GM19351 (cell line): Measurements from ENCODE around the gene CDH22.

Experiments
- ATAC-seq: cut with Tn5 transposase; IDR thresholded peaks from one replicate; pipeline ENCODE4 v1.9.1; 2021; ENCODE audit warnings: mild to moderate bottlenecking, moderate library complexity; ENCODE audit not compliant: unreplicated experiment

The CDH22 gene

DNA sequence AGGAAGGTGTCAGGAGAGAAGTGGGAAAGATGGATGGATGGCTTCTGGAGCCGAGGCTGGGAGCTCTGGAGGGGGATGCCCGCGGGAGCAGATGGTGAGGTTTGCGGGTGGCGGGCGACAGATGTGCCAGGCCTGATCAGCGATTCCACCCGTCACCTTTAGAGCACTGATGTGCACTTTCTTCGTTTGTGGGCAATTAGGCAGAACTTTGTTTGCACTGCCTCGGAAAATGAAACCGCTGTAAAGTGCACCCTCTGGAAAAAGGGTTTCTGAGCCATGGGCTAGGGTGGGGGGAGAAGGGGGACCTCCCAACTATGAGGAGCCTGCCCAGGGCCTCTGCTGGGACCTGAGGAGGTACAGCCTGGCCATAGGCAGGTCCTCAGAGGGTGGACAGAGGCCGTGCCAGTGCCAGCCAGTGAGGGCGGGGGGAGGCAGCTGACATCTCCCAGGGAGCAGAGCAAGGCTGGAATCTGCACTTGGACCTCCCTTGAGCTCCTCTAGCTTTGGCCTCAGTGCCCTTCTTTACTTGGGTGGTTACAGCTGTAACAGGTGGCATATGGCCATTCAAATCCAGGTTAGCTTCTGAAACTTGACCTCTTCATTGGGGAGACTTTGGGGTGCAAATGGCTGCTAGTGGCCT is 131.4 kb downstream of the CDH22 start:
- ATAC-seq, result no peak

DNA sequence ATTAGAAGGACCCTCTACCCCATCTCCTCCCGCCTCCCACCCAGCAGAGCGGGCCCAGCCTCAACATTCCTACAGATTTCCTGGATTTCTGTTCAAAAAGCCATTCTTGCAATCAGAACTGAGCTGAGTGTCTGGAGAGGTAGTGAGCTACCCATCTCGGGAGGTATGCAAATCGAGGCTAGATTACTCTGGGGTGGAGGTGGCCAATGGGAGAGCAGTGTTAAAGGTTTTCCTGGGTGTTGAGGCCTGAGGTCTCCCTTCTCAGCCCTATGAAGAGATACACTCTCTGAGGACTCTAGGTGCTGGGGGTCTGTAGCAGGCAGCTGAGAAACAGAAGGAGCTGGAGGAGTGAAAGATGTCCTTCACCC is 133.2 kb downstream of the CDH22 start:
- no peak for ATAC-seq

DNA sequence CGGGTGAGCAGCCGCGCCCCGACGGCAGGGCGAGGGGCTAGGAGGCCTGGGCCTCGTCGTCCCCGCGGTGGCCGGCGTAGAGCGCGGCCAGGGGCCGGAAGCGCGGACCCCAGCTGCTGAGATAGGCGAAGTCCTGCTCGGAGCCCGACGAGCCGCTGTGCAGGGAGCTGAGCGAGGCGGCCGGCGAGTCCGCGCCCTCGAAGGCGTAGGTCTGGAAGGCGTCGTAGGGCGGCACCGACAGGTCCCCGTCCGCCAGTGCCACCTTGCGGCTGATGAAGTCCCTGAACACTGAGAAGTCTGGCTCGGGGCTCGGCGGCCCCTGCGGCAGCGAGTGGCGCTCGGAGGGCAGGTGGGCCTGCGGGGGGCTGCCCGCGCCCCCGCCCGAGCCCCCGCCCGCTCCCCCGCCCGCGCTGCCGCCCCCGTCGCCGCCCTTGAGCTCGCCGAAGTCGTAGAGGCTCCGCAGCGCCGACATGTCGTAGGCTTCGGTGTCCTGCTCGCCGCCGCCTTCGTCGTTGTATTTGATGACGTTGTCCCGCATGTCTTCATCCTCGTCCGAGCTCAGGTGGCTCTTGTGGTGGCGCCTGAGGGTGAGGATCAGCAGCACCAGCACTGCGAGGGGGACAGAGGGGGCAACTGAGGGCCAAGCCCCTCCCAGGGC is 133.7 kb downstream of the CDH22 start:
- no peak for ATAC-seq

DNA sequence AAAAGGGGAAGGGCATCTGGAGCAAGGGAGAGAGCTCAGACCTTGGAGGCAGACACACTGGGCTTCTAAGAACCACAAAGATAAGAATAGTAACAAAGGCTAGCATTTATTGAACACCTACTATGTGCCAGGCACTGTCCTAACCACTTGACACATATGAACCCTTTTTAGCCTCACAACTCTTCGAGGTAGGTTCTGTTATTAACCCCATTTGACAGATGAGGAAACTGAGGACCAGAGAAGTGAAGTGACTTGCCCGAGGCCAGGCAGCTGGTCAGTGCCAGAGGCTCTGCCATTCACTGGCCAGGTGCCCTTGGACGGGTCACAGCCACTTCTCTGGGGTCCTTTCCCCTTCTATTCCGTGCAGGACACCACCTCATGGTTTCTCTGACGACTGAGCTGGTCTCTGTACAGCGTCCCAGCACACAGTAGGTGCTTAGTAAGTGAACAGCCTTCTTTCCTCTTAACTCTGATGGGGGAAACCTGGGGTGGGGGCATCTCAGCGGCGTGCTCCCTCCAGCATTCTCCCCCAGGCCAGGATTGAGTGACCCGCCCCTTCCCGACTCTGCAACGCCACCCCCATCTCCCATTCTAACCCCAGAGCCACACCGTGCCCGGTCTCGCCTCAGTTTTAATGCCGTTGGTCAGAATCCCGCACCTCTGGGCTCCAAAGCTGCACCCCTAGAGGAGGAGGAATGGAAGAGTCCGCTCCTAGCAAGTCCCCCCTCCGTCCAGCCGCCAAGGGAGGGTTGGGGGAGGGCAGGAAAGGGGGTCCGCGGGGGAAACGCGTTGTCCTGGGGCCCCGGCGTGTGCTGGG is 134.4 kb downstream of the CDH22 start:
- ATAC-seq, result no peak

DNA sequence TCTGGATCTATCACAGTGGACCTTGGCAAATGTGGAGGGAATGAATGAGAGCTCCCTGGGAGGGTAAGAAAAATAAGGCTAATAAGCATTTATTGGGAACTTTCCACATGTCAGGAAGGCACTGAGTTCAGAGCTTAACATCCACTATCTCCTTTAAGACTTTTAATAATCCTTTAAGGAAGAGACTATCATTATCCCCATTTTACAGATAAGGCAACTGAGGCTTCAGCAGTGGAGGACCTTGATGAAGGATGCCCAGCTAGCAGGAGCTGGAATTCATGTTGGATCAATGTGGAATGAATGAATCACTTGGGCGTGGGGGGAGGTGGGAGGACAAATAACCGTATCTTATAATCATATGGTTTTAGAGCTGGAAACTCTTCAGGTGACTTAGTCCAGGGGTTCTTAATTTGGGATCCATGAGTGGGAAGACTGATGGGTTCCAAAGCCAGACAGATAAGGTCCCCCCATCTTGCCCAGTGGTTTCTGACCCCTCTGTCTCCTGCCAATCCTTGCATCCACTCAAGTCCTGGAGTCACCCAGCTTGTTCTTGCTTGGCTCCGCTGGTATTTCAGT is 135.2 kb downstream of the CDH22 start:
- ATAC-seq, result no peak

DNA sequence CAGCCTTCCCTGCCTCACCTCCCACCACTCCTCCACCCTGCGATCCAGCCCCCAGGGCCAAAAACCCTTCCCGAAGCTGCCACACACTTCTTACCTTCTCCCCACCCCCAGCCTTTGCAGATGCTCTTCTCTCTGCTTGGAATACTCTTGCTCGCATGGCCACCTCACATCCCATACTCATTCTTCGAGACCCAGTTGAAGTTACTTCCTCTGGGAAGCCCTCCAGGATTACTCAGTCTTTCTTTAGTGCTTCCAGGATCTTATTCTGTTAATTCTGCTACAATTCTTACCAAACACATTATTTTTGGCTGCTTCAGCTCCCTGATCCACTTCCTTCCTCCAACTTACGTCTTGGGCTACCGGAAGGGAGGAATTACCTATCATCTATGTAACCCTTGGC is 135.8 kb downstream of the CDH22 start:
- ATAC-seq, result no peak

DNA sequence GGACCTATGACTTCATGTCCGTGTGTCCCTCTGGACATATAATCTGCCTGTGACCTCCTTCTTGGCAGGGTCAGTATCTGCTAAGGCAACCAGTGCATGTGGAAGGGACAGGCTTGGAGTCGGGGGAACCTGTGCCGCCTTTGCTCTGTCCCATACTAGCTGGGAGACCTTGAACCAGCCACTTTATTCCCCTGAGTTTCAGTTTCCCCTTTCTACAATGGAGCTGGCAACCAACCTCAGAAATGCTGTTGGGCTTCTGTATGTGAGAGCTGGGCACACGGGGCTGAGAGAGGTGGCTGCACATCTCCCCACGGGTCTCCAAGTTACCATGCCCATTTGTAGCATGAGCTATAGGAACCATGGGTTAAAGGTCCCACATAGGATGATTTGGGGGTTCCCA is 136.4 kb downstream of the CDH22 start:
- no peak for ATAC-seq

DNA sequence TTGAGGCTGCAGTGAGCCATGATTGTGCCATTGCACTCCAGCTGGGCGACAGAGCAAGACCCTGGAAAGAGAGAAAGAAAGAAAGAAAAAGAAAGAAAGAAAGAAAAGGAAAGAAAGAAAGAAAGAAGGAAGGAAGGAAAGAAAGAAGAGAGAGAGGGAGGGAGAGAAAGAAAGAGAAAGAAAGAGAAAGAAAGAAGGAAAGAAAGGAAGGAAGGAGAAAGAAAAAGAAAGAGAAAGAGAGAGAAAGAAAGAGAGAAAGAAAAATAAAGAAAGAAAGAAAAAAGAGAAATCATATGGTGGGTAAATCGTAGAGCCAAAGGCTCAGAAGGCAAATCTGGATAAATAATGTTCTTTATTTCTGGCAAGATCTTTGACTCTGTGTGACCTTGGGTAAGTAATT is 136.8 kb downstream of the CDH22 start:
- ATAC-seq, result no peak

DNA sequence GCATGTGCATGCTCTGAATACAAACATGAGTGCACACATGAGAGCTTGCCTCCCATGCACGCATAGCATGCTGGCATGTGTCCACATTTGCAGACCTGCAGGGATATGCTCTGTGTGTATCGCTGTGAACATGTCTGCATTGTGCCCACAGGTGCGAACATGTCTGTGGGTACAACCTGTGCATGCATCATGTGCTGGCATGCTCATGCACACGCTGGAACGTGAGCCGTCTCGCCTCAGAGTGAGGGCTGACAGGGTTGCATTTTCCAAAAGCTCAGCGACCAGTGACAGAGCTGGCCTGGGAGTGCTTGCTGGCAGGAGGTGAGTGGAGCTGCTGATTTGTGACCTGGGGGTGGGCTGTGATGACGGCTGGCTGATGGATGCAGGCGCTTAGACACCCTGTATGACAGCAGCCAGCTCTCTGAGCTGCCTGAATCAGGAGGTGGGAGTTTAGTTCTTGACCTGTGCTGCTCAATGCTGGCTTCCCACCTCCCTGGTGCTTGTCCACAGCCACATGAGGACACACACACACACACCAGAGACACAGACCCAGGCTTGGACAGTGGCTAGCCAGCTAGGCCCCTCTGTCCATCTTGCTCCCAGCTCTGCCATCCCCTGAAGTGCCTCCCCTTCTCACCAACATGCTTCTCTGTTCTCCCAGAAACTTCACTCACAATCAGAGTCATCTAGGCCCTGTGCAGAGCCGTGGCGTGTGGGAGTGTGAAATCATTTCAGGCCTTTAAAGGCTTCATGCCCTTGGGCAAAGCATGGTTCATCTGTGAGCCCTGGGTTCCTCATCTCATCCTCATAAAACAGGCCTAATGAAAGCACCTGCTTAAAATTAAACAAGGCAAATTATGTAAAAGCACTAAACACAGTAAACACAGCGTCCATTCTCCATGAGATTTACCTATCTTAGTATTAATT is 138.8 kb downstream of the CDH22 start:
- ATAC-seq, result no peak

DNA sequence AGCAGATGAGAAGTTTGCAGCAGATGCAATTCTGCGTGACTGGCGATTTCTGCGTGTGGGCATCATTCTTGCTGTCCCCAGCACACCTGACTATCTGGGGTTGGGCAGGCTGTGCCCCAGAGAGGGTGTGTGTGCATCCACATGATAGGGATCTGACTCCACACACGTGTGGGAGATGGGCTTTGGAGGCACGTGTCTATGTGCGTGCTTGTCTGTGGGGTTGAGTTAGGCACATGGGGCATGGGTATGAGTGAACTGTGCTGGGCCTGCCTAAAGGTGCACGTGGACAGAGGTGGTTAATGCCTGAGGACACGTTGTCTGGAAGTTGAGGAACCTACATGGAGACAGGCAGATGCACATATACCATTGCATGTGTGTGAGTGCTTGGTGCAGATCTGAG is 139.9 kb downstream of the CDH22 start:
- no peak for ATAC-seq

DNA sequence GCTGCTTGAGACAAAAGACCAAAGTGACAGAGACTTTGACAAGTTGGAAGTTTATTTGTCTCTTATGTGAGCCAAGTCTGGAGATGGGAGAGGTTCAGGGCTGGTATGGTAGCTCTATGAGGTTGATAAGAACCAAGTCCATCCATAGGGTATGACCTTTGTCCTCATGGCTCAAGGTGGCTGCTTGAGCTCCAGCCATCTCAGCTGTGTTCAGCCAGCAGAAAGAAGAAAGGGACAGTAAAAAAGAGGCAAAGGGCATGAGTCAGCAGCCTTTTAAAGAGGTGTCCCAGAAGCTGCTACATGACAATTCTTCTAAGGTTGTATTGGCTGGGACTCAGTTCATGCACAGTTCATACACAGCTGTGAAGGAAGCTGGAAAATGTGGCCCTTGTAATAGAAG is 141.2 kb downstream of the CDH22 start:
- ATAC-seq, result no peak

DNA sequence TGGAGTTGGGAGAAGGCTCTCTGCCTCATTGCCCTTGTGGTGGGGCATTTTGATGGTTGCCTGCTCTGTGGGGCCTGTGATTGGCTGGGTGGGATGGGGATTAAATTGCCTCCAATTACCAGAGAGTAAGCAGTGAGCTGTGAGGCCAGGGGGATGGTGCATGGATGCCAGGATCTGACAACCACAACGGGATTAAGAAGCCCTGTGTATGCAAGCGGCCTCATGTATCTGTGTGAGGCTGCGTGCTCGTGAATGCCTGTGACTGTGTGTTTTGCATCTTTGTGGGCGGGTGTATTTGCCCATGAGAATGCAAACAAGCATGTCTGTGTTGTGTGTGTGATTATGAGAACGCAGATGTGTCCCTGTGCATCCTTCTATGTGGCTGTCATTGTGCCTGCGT is 144.0 kb downstream of the CDH22 start:
- ATAC-seq, result no peak

DNA sequence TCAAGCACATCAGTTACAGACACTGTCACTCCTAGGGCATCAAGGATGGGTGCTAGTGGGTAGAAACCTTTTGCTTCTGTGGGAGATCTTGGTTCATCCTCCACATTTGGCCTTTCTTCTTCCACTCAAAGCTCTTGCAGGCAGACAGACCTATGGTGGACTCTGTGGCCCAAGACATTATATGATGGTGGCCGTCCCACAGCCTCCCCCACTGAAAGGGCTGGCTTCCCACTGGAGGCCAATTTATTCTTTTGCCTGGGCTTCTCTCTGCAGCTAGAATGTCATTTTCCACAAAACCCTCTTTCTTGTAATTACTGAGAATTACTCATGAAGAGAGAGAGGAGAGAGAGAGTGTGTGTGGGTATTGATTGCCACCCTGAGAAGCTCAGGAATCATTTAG is 146.4 kb downstream of the CDH22 start:
- ATAC-seq, result no peak

DNA sequence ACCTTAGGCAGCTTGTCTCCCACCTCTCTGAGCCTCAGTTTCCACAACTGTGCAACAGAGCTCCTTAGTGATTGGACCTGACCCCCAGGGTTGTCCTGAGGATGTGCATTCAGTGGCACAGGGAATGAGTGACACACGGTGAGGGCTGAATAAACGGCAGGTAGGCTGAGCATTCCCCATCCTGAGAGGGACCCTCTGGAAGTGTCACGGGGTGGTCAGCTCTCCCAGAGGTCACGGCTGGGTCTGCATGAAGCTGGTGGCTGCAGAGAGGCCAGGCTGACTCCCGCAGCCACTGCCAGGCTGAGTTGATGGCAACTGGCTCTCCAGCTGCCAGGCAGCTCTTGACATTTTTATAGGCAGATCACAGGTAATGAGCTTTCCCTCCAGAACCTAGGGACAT is 147.6 kb downstream of the CDH22 start:
- no peak for ATAC-seq

DNA sequence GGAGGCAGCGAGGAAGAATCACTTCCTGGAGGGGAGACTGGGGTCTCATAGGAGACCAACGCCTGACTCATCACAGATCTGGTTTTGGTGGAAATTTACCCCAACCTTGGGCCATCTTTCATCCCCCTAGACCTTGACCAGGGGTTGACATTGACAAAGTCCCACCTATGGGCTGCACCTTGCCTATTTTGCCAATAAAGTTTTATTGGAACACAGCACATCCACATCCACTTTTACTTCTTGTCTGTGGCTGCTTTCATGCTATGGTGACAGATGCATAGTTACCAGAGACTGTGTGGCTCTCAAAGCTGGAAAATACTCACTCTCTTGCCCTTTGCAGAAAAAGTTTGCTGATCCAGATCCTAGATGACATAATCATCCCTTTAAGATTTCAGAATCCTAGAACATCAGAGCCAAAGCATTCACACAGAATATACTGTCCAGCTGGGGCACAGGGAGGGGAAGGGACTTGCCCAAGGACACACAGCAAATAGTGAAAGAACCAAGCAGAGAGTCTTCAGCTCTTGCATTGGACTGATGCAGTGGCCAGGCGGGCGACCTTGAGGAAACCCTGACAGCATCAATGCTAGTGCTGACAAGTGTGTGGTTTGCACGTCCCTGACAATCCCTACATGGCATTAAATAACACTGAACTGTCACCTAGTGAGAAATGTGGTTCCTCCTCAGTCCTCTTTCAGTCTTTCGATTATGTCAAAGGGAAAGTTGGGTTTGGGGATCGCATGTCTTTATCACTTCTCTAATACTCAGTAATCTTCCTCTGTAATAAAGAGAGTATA is 149.0 kb downstream of the CDH22 start:
- no peak for ATAC-seq

DNA sequence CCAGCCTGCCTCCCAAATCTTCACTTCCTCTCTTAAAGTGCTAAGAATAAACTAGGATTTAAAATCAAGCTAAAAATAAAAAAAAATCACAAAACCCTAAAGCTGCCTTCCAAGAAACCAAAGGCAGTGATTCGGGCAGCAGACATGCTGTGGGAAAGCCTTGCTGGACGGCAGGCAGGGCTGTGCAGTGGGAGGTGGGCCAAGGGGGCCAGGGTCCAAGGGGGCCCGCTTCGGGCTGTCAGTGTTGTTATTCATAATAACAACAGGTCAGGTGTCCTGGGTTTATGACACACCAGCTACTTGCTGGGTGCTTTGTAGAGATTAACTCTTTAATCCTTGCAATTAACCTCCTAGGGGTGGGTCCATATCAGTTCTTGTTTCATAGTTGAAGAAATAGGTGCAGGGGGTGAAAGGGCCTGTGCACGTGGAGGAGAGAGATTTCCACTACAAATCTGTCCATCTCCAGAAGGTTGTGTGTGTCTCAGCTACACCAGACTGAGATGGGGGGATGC is 149.8 kb downstream of the CDH22 start:
- no peak for ATAC-seq

DNA sequence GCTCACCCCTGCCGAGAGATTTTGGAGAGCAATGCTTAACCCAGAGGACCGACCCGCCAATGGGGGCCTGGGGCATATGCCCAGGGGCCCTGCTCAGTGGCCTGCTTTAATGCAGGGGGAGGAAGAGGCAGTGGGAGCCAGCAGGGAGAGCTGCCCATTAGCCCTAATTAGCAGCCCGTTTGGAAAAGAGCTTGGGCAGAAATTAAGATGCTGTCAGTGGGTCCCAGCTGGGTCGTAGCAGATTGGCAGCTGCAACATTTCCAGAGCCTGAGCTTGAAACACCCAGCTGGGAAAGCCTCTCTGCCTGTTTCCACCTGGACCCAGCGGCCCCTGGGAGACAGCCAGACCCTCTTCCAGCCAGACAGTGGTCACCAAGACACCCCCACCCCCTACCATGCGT is 150.7 kb downstream of the CDH22 start:
- no peak for ATAC-seq

DNA sequence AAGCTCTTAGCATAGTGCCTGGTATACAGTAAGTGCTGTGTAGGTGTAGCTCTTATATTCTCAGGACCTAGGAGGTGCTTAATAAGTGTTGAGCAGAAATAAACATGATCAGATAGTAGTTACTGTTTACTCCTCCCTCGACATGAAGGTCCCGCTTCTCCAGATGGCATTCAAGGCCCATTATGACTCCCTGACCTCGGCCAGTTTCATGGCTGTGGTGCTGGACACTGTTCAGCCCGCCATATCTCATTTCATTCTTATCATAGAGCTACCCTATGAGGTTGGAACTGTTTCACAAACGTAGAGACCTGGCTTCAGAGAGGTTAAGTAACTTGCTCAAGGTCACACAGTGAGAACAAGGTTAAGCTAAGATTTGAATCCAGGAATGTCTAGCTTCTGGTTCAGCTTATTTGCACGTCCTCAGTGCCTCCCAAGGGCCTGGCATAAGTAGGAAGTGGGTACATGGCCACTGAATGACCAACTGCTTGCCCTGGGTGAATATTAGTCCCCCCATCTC is 151.2 kb downstream of the CDH22 start:
- ATAC-seq, result no peak

DNA sequence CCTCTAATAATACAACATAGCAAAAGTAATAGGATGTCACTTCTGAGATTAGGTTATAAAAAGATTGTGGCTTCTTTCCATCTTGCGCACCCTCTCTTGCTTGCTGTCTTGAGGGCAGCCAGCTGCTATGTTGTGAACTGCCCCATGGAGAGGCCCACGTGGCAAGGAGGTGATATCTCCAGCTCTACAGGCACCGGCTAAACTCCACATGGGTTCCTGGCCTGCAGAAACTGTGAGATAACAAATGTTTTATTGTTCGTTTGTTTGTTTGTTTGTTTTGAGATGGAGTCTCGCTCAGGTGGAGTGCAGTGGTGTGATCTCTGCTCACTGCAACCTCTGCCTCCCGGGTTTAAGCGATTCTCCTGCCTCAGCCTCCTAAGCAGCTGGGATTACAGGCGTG is 152.2 kb downstream of the CDH22 start:
- ATAC-seq, result no peak

DNA sequence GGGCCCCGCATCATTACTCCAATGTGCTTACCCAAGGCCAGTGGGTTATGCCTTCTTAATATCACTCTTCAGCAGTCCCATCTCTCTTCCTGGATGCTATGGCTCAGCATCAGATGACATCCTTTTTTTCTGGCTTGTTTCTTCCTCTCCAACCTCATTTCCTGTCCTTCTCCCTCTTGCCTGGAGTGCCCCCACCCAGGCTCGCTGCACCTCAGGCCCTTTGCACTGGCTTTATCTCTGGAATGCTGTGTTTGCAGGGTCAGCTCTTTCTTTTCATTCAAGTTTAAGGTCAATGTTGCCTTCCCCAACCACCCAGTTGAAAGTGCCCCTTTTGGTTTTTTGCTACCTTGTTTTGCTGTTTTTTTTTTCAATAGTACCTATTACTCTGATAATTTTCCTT is 153.5 kb downstream of the CDH22 start:
- no peak for ATAC-seq
